NOMO-1 (cell line): Measurements from ENCODE around the gene SCN3B.

Experiments
- DNase-seq, 2 experiments: peaks; one replicate each; lab custom pipeline; 2025; ENCODE audit not compliant: unreplicated experiment in 2 of 2; lab: John Stamatoyannopoulos, UW

Gene SCN3B

GRCh38 chr11:123654566-123655081 is at the start of gene SCN3B:
Gene SCN3B, minus strand, starts transcription at chr11:123654624. Its CDS starts 823 bp downstream, at chr11:123653801.
- DNase-seq, result peak; percentile 12 to 38

- DNase-seq, result no peak
These were observed 48.3 kb upstream of the SCN3B start for GRCh38 chr11:123702696-123703095.

GRCh38 chr11:123702139-123702538 is 47.7 kb upstream of the SCN3B start:
- DNase-seq, result no peak

GRCh38 chr11:123700772-123701171 is 46.3 kb upstream of the SCN3B start:
- peak; percentile 63 to 66 for DNase-seq

- DNase-seq, result peak in 1 of 2 experiments; percentile 39
These were observed 44.2 kb upstream of the SCN3B start for GRCh38 chr11:123698546-123699127.

- DNase-seq, result no peak
These were observed 41.8 kb upstream of the SCN3B start for GRCh38 chr11:123696183-123696582.

GRCh38 chr11:123695231-123695630 is 40.8 kb upstream of the SCN3B start:
- no peak for DNase-seq

GRCh38 chr11:123694551-123694950 is 40.1 kb upstream of the SCN3B start:
- DNase-seq, result peak; percentile 4 to 73

- DNase-seq, result no peak
These were observed 38.5 kb upstream of the SCN3B start for GRCh38 chr11:123692961-123693360.

GRCh38 chr11:123690485-123690884 is 36.1 kb upstream of the SCN3B start:
- DNase-seq, result no peak

GRCh38 chr11:123684601-123685000 is 30.2 kb upstream of the SCN3B start:
- DNase-seq, result no peak

- no peak for DNase-seq
These were observed 29.2 kb upstream of the SCN3B start for GRCh38 chr11:123683428-123684170.

- DNase-seq, result no peak
These were observed 28.4 kb upstream of the SCN3B start for GRCh38 chr11:123682696-123683410.

GRCh38 chr11:123681030-123681429 is 26.6 kb upstream of the SCN3B start:
- no peak for DNase-seq

- DNase-seq, result no peak
These were observed 23.8 kb upstream of the SCN3B start for GRCh38 chr11:123678246-123678645.

- DNase-seq, result no peak
These were observed 23.1 kb upstream of the SCN3B start for GRCh38 chr11:123677510-123677909.

- no peak for DNase-seq
These were observed 19.9 kb upstream of the SCN3B start for GRCh38 chr11:123674297-123674696.

GRCh38 chr11:123672568-123672967 is 18.1 kb upstream of the SCN3B start:
- DNase-seq, result no peak

- DNase-seq, result no peak
These were observed 17.1 kb upstream of the SCN3B start for GRCh38 chr11:123671534-123671933.

- no peak for DNase-seq
These were observed 15.7 kb upstream of the SCN3B start for GRCh38 chr11:123670081-123670480.

GRCh38 chr11:123665306-123665705 is 10.9 kb upstream of the SCN3B start:
- no peak for DNase-seq

- peak; percentile 9 to 52 for DNase-seq
These were observed 5.5 kb upstream of the SCN3B start for GRCh38 chr11:123659965-123660364.
